Kidney (tissue), 14 donors: Measurements from ENCODE around the gene SLAIN2. TPM values are rescaled to one million over a fixed set of nuclear protein-coding genes. Genes with fewer than 3 reads are reported as not detected.

ENCODE experiments used
- DNase-seq, 5 donors: peaks; one replicate each; pipeline ENCODE4 v3.0.0-alpha.2; 2013 to 2020
- FAIRE-seq: peaks from 2 replicates; lab custom pipeline; 2012; peaks lifted over from hg19 to GRCh38; lab: Jason Lieb, UNC
- H3K27ac ChIP-seq, 2 donors: one replicate each; pipeline ENCODE4 v1.7.0; 2013; ENCODE audit warnings: low read depth in 2 of 2, low read length in 2 of 2, inconsistent platforms in 1 of 2
- H3K27me3 ChIP-seq: one replicate; pipeline ENCODE4 v1.7.1; 2013; ENCODE audit warnings: low read length, inconsistent platforms; ENCODE audit not compliant: control insufficient read depth, insufficient read depth
- H3K36me3 ChIP-seq, 3 donors: one replicate each; pipeline versions ENCODE4 v1.7.0 to v1.7.1; 2013; ENCODE audit warnings: low read length in 3 of 3, control low read depth in 1 of 3, inconsistent platforms in 1 of 3; ENCODE audit not compliant: insufficient read depth in 3 of 3, control insufficient read depth in 2 of 3
- H3K4me1 ChIP-seq, 3 donors: one replicate each; pipeline versions ENCODE4 v1.7.0 to v1.7.1; 2013; ENCODE audit warnings: low read length in 3 of 3, inconsistent platforms in 1 of 3, low read depth in 1 of 3; ENCODE audit not compliant: control insufficient read depth in 2 of 3, insufficient read depth in 2 of 3
- H3K4me3 ChIP-seq, 3 donors: one replicate each; pipeline versions ENCODE4 v1.7.0 to v1.8.1; 2013; ENCODE audit warnings: low read length in 3 of 3, control low read depth in 1 of 3, inconsistent platforms in 1 of 3
- H3K9ac ChIP-seq, 3 donors: one replicate each; pipeline versions ENCODE4 v1.7.0 to v1.7.1; 2013; ENCODE audit warnings: low read length in 3 of 3, control low read depth in 1 of 3, inconsistent platforms in 1 of 3
- H3K9me3 ChIP-seq, 3 donors: one replicate each; pipeline versions ENCODE4 v1.7.0 to v1.7.1; 2013; ENCODE audit warnings: low read length in 3 of 3, control low read depth in 1 of 3, inconsistent platforms in 1 of 3; ENCODE audit not compliant: control insufficient read depth in 2 of 3, insufficient read depth in 1 of 3
- CTCF ChIP-seq: IDR thresholded peaks from 3 replicates; pipeline ENCODE4 v1.5.1; 2012; ENCODE audit warnings: mild to moderate bottlenecking, moderate library complexity, borderline replicate concordance; ENCODE audit not compliant: insufficient read depth; ENCODE audit errors: extremely low read depth
- intact Hi-C: fragments of 100-400 bp; cut with DNase I; formaldehyde crosslinking; loops from one replicate; pipeline ENCODE4 v1.11.1; 2022
- polyA plus RNA-seq: library from polyadenylated mRNA; stranded (reverse); fragments of 350-450 nt; fragmentation: Illumina TruSeq; extraction: RNeasy Lipid Tissue Mini Kit (QIAGEN cat#74804); gene quantifications from one replicate; pipeline ENCODE4 v1.2.3, GENCODE V29; 2014; ENCODE audit warnings: low read depth, low replicate concordance; ENCODE audit not compliant: insufficient read depth
- total RNA-seq: library from RNA; stranded (reverse); fragmentation: NEBNext Ultra II Directional; extraction: Animal tissue kit (Norgen Biotek cat#: 25700); gene quantifications from one replicate; pipeline ENCODE4 v1.2.1, GENCODE V29; 2021
- donor health status: control.
- donor health status: control.
- donor health status: control.
- donor health status: control.
- donor health status: control.
- donor health status: DM: yes; HTN: yes; CAD: no.
- donor health status: Normal renal cell carcinoma (clear cell type).

Gene SLAIN2
- total and polyA plus RNA-seq, 2 donors from 2014 or later: 23.6 to 69.1 TPM

GRCh38 chr4:48334236-48334635 is 7.1 kb upstream of the SLAIN2 start:
- intact Hi-C loops: no loop called here
- Histone ChIP-seq H3K27me3 (no peaks in the 10 kb centered on the region), H3K4me3 (no peak overlapping the region), H3K36me3 (no peaks in the 10 kb centered on the region), H3K4me1 (no peaks in the 10 kb centered on the region), H3K27ac (no peak overlapping the region), H3K9me3 (no peaks in the 10 kb centered on the region), H3K9ac (no peak overlapping the region)
- FAIRE-seq (no peak), DNase-seq (no peak)
- TF ChIP-seq CTCF: no peak

- Histone ChIP-seq H3K27me3 (no peaks in the 10 kb centered on the region), H3K4me1 (no peaks in the 10 kb centered on the region), H3K27ac (no peak overlapping the region), H3K9me3 (no peaks in the 10 kb centered on the region), H3K4me3 (no peak overlapping the region), H3K36me3 (no peaks in the 10 kb centered on the region), H3K9ac (no peak overlapping the region)
- DNase-seq (peak in 1 of 5 donors; percentile 29), FAIRE-seq (no peak)
- no peak for TF ChIP-seq CTCF
- intact Hi-C loops: no loop called here
Measured at GRCh38 chr4:48334900-48335384, 6.4 kb upstream of the SLAIN2 start.

GRCh38 chr4:48336146-48336870 is 5.0 kb upstream of the SLAIN2 start:
- Histone ChIP-seq H3K4me1 (no peaks in the 10 kb centered on the region), H3K36me3 (no peaks in the 10 kb centered on the region), H3K27me3 (no peaks in the 10 kb centered on the region), H3K9ac (no peak overlapping the region), H3K27ac (no peak overlapping the region), H3K4me3 (no peak overlapping the region), H3K9me3 (no peaks in the 10 kb centered on the region)
- intact Hi-C loops: no loop called here
- no peak for DNase-seq
- FAIRE-seq: no peak
- no peak for TF ChIP-seq CTCF
